ENCODE results near the gene KLHL14.

GRCh38 chr18:32623563-32623962, 149.3 kb downstream of the KLHL14 start:
- no peak for TF ChIP-seq CTCF (IDR thresholded peaks at IDR 0.05)
- no peak for TF ChIP-seq POLR2AphosphoS5 (IDR thresholded peaks at IDR 0.05)
- TF ChIP-seq POLR2A (IDR thresholded peaks at IDR 0.05), result no peak
- no peak for TF ChIP-seq EP300 (IDR thresholded peaks at IDR 0.05; ENCODE audit: low read depth)
